ENCODE results near the gene HAGH. TPM values are rescaled to one million over a fixed set of nuclear protein-coding genes. Genes with fewer than 3 reads are reported as not detected.

Gene HAGH
- total RNA-seq, 1 experiment from 2014 or later = 36.0 TPM

GRCh38 chr16:1781254-1781653 is 45.4 kb downstream of the HAGH start:
- no peak for ATAC-seq
- peak overlapping the region; percentile 81 for H3K4me3 Mint-ChIP-seq
- peaks cover 7% of the 10 kb centered on the region for H3K4me1 Mint-ChIP-seq
- DNase-seq (ENCODE audit: low spot score) = no peak
- H3K27ac Mint-ChIP-seq = 0 out of 2 replicates have a peak overlapping the region, but pooled peaks have one; percentile 60
- ChIA-PET POLR2A (interaction anchor here (2.6 kb wide), 1 partner anchor 10 kb away, joined by 11 read pairs; the partner anchor contains the start of gene NME3), CTCF (interaction anchor here (0.7 to 2.1 kb wide), 6 partner anchors 8 to 160 kb away, joined by 3 to 37 read pairs (median 7); partner anchors contain the start of genes EME2, FAHD1, HAGH and MRPS34)
- H3K9me3 Mint-ChIP-seq = no peaks in the 10 kb centered on the region
- no peaks in the 10 kb centered on the region for H3K27me3 Mint-ChIP-seq (ENCODE audit: low read depth)
- TF ChIP-seq ZSCAN18 (CRISPR knock-in tag; IDR thresholded peaks at IDR 0.05) = no peak
- TF ChIP-seq PRDM15 (CRISPR knock-in tag; IDR thresholded peaks at IDR 0.05) = no peak
- TF ChIP-seq, protein P1, sequence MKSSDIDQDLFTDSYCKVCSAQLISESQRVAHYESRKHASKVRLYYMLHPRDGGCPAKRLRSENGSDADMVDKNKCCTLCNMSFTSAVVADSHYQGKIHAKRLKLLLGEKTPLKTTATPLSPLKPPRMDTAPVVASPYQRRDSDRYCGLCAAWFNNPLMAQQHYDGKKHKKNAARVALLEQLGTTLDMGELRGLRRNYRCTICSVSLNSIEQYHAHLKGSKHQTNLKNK (CRISPR knock-in tag; IDR thresholded peaks at IDR 0.05) = no peak
- TF ChIP-seq ZNF396 (CRISPR knock-in tag; IDR thresholded peaks at IDR 0.05; ENCODE audit: borderline replicate concordance) = no peak
- no peak for TF ChIP-seq ZNF219 (CRISPR knock-in tag; IDR thresholded peaks at IDR 0.05; ENCODE audit: borderline replicate concordance)
- TF ChIP-seq, protein P2, sequence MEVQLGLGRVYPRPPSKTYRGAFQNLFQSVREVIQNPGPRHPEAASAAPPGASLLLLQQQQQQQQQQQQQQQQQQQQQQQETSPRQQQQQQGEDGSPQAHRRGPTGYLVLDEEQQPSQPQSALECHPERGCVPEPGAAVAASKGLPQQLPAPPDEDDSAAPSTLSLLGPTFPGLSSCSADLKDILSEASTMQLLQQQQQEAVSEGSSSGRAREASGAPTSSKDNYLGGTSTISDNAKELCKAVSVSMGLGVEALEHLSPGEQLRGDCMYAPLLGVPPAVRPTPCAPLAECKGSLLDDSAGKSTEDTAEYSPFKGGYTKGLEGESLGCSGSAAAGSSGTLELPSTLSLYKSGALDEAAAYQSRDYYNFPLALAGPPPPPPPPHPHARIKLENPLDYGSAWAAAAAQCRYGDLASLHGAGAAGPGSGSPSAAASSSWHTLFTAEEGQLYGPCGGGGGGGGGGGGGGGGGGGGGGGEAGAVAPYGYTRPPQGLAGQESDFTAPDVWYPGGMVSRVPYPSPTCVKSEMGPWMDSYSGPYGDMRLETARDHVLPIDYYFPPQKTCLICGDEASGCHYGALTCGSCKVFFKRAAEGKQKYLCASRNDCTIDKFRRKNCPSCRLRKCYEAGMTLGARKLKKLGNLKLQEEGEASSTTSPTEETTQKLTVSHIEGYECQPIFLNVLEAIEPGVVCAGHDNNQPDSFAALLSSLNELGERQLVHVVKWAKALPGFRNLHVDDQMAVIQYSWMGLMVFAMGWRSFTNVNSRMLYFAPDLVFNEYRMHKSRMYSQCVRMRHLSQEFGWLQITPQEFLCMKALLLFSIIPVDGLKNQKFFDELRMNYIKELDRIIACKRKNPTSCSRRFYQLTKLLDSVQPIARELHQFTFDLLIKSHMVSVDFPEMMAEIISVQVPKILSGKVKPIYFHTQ (CRISPR knock-in tag; IDR thresholded peaks at IDR 0.05) = no peak
- no peak for TF ChIP-seq ZNF317 (CRISPR knock-in tag; IDR thresholded peaks at IDR 0.05; ENCODE audit: borderline replicate concordance, low read depth)
- TF ChIP-seq GRHL2 (CRISPR knock-in tag; IDR thresholded peaks at IDR 0.05; ENCODE audit: insufficient replicate concordance, severe bottlenecking) = no peak
- no peak for TF ChIP-seq NR2C2 (CRISPR knock-in tag; IDR thresholded peaks at IDR 0.05)
- no peak for TF ChIP-seq EMX1 (CRISPR knock-in tag; IDR thresholded peaks at IDR 0.05)
- no peaks in the 10 kb centered on the region for H3K36me3 Mint-ChIP-seq

DNA sequence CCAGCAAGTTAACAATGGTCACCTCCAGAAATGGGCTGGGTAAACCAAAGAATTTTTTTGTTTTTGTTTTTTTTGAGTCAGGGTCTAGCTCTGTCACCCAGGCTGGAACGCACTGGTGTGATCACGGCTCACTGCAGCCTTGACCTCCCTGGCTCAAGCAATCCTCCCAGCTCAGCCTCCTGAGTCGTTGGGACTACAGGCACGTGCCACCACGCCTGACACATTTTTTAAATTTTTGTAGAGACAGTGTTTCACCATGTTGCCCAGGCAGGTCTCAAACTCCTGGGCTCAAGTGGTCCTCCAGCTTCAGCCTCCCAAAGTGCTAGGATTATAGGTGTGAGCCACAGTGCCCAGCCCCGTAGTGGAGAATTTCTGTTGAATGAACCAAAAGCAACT is 46.0 kb downstream of the HAGH start:
- Mint-ChIP-seq H3K36me3 (no peaks in the 10 kb centered on the region), H3K27ac (no peak overlapping the region), H3K9me3 (no peaks in the 10 kb centered on the region), H3K27me3 (ENCODE audit: low read depth) (no peaks in the 10 kb centered on the region), H3K4me3 (peak overlapping the region; percentile 81), H3K4me1 (peaks cover 7% of the 10 kb centered on the region)
- POLR2A ChIA-PET = interaction anchor here (2.6 kb wide), 1 partner anchor 10 kb away, joined by 11 read pairs; the partner anchor contains the start of gene NME3
- DNase-seq (ENCODE audit: low spot score) (no peak), ATAC-seq (no peak)
- CTCF ChIA-PET = no interaction called here
- TF ChIP-seq HMGA2 (CRISPR knock-in tag; IDR thresholded peaks at IDR 0.05) (no peak), ZNF532 (CRISPR knock-in tag; IDR thresholded peaks at IDR 0.05; ENCODE audit: borderline replicate concordance) (no peak), OVOL2 (CRISPR knock-in tag; IDR thresholded peaks at IDR 0.05; ENCODE audit: borderline replicate concordance) (no peak), PREB (CRISPR knock-in tag; IDR thresholded peaks at IDR 0.05; ENCODE audit: borderline replicate concordance) (no peak), TEAD4 (CRISPR knock-in tag; IDR thresholded peaks at IDR 0.05) (no peak), NR1H2 (CRISPR knock-in tag; IDR thresholded peaks at IDR 0.05) (no peak), SOX15 (CRISPR knock-in tag; IDR thresholded peaks at IDR 0.05) (no peak), ZSCAN18 (CRISPR knock-in tag; IDR thresholded peaks at IDR 0.05) (no peak)
- TF ChIP-seq, protein P3, sequence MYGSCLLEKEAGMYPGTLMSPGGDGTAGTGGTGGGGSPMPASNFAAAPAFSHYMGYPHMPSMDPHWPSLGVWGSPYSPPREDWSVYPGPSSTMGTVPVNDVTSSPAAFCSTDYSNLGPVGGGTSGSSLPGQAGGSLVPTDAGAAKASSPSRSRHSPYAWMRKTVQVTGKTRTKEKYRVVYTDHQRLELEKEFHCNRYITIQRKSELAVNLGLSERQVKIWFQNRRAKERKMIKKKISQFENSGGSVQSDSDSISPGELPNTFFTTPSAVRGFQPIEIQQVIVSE (CRISPR knock-in tag; IDR thresholded peaks at IDR 0.05; ENCODE audit: borderline replicate concordance) = no peak

Measured in WTC11 (cell line).